Type B pancreatic cell (in vitro differentiated cells): ENCODE data around the gene ATG16L1. TPM values are rescaled to one million over a fixed set of nuclear protein-coding genes. Genes with fewer than 3 reads are reported as not detected.

Source experiments
- DNase-seq: peaks from one replicate; pipeline ENCODE4 v3.0.0; 2021; ENCODE audit warnings: mixed read lengths; ENCODE audit not compliant: unreplicated experiment; ENCODE audit errors: extremely low spot score
- H3K27ac Mint-ChIP-seq: 2 replicates; pipeline ENCODE4 v1.8.0; 2021; ENCODE audit warnings: mild to moderate bottlenecking, mixed read lengths
- H3K27me3 Mint-ChIP-seq: 2 replicates; pipeline ENCODE4 v1.8.0; 2021; ENCODE audit warnings: mixed read lengths
- H3K36me3 Mint-ChIP-seq: 2 replicates; pipeline ENCODE4 v1.8.0; 2021; ENCODE audit warnings: mixed read lengths
- H3K4me1 Mint-ChIP-seq: one replicate; pipeline ENCODE4 v1.8.0; 2021; ENCODE audit warnings: mixed read lengths; ENCODE audit not compliant: unreplicated experiment
- H3K4me3 Mint-ChIP-seq: 2 replicates; pipeline ENCODE4 v1.8.0; 2021; ENCODE audit warnings: mild to moderate bottlenecking, mixed read lengths
- H3K9me3 Mint-ChIP-seq: 2 replicates; pipeline ENCODE4 v1.8.0; 2021; ENCODE audit warnings: mixed read lengths
- total RNA-seq: library from RNA; stranded (reverse); gene quantifications from 2 replicates; pipeline ENCODE4 v1.2.1, GENCODE V29; 2021; ENCODE audit warnings: low replicate concordance
- TF ChIP-seq, protein P1 (sequence below): fragments of 200-600 bp; sonication (generic); conservative IDR thresholded peaks from 2 replicates; pipeline ENCODE4 v1.5.0; 2021; ENCODE audit warnings: antibody characterized with exemption, mild to moderate bottlenecking

ATG16L1 gene
- total RNA-seq, 1 donor from 2014 or later, result 50.3 TPM

DNA sequence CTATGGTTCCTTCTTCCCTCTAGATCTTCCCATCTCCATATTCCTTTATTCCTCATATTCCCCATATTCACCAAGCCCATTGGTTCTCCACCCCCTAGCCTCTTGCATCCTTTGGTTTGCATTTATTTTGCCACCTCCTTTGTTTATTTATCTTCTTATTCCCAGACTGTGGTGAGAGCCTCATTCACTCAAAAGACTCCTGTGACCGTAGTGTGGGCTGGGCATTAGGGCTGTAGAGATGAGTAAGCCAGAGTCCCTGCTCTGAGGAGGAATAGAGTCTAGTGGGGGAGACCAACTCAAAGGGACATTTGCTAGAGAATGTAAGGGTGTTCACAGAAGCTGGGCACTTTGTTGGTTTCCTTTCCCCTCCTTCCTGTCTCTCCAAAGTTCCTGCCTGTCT lies 8.3 kb downstream of the ATG16L1 start:
- no peaks in the 10 kb centered on the region for H3K4me1 Mint-ChIP-seq
- H3K4me3 Mint-ChIP-seq, result no peak overlapping the region
- TF ChIP-seq, protein P1, sequence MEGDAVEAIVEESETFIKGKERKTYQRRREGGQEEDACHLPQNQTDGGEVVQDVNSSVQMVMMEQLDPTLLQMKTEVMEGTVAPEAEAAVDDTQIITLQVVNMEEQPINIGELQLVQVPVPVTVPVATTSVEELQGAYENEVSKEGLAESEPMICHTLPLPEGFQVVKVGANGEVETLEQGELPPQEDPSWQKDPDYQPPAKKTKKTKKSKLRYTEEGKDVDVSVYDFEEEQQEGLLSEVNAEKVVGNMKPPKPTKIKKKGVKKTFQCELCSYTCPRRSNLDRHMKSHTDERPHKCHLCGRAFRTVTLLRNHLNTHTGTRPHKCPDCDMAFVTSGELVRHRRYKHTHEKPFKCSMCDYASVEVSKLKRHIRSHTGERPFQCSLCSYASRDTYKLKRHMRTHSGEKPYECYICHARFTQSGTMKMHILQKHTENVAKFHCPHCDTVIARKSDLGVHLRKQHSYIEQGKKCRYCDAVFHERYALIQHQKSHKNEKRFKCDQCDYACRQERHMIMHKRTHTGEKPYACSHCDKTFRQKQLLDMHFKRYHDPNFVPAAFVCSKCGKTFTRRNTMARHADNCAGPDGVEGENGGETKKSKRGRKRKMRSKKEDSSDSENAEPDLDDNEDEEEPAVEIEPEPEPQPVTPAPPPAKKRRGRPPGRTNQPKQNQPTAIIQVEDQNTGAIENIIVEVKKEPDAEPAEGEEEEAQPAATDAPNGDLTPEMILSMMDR, result no peak
- no peaks in the 10 kb centered on the region for H3K27me3 Mint-ChIP-seq
- no peaks in the 10 kb centered on the region for H3K9me3 Mint-ChIP-seq
- H3K36me3 Mint-ChIP-seq, result peaks cover 28% of the 10 kb centered on the region
- H3K27ac Mint-ChIP-seq, result no peak overlapping the region
- no peak for DNase-seq

DNA sequence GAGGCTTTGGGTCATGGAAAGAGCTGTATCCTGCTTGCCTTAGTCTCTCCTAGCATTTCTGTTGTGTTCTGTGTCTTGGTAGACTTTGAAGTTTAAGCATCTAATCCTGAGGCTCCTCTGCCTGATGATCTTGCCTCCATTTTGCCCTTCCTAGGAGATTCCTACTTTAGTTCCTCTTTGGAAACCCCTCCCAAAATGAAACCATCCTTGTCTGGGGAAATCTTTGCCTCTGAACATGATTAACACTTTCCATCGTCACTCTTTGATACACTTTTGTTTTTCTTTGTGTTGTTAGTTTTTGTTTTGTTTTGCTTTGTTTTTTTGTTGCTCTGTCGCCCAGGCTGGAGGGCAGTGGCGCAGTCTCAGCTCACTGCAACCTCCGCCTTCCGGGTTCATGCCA lies 9.2 kb downstream of the ATG16L1 start:
- TF ChIP-seq, protein P1, result no peak
- Mint-ChIP-seq H3K27ac (no peak overlapping the region), H3K27me3 (no peaks in the 10 kb centered on the region), H3K4me1 (no peaks in the 10 kb centered on the region), H3K4me3 (no peak overlapping the region), H3K36me3 (peaks cover 31% of the 10 kb centered on the region), H3K9me3 (no peaks in the 10 kb centered on the region)
- no peak for DNase-seq

DNA sequence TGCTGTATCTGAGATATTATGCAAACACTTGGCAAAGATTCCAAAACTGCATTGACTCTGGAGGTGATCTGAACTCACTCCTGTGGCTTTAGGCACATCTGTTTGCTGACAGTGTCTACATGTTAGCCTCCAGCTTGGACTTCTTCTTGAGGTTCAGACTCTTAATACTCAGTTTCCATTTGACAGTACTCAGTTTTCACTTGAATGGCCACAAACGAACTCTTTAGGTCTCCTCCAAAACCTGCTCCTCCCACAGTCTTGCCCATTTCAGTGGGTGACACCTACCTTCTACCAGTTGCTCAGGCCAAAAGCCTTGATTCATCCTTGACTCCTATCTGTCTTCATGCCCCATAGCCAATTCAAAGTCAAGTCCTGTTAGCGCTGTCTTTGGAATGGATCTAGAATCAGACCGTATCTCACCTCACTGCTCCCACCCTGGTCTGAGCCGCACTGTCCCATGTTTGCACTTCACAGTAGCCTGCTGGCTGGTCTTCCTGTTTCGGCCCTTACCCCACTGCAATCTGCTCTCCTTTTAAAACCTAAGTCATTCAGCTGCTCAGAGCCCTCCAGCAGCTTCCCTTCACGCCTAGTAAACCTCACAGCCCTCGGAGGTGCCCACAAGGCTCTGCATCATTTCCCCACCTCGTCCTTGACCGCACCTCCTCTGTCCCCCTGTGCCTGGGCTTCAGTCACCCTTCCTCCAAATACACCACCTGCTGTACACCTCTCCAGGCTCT lies 10.5 kb downstream of the ATG16L1 start:
- H3K27ac Mint-ChIP-seq, result no peak overlapping the region
- DNase-seq, result no peak
- no peak overlapping the region for H3K4me3 Mint-ChIP-seq
- TF ChIP-seq, protein P1, result no peak
- peaks cover 43% of the 10 kb centered on the region for H3K36me3 Mint-ChIP-seq
- H3K27me3 Mint-ChIP-seq, result no peaks in the 10 kb centered on the region
- H3K4me1 Mint-ChIP-seq, result no peaks in the 10 kb centered on the region
- H3K9me3 Mint-ChIP-seq, result no peaks in the 10 kb centered on the region

DNA sequence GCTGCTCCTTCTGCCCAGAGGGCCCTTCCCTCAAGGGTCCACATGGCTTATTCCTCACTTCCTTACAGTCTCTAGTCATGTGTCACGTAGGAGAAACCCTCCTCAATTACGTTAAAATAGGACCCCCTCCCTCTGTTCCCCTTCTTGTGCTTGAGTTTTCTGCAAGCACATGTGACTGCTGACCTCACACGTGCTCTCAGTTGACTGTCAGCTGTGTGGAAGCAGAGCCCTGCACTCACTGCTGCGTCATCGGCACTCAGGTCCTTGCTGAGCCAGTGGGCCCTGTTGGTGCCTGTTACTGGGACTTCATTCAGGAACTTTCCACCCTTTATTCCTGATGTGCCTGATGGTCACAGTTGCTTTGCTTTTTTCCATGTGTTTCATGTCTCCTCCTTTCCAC lies 11.1 kb downstream of the ATG16L1 start:
- no peaks in the 10 kb centered on the region for H3K9me3 Mint-ChIP-seq
- H3K27ac Mint-ChIP-seq, result no peak overlapping the region
- peaks cover 42% of the 10 kb centered on the region for H3K36me3 Mint-ChIP-seq
- H3K4me3 Mint-ChIP-seq, result no peak overlapping the region
- no peaks in the 10 kb centered on the region for H3K4me1 Mint-ChIP-seq
- DNase-seq, result no peak
- no peaks in the 10 kb centered on the region for H3K27me3 Mint-ChIP-seq
- TF ChIP-seq, protein P1, result no peak

DNA sequence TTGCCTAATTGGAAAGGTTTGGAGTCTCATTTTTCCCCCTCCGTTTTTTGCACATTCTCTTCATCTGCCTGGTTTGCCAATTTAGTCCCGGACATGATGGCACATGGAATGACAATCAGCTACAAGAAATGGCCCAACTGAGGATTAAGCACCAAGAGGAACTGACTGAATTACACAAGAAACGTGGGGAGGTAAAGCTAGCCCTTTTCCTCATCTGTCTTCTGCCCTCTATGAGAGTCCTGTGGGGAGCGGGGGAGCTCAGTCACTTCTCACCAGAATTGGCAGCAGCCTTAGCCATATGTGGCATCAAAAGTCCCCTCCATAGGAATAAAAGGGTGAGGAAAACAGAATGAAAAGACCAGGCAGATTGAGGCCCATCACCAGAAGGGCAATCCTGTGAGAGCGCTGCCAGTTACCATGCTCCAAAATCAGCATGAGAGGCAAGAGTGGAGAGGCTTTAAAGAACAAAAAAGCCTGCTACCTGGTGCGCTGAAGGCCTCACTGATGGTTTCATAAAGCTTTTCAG lies 11.6 kb downstream of the ATG16L1 start:
- no peaks in the 10 kb centered on the region for H3K9me3 Mint-ChIP-seq
- DNase-seq, result no peak
- peaks cover 40% of the 10 kb centered on the region for H3K36me3 Mint-ChIP-seq

More for the DNA sequence above, 11.6 kb downstream of the ATG16L1 start:
- Mint-ChIP-seq H3K4me1 (no peaks in the 10 kb centered on the region), H3K27ac (no peak overlapping the region), H3K27me3 (no peaks in the 10 kb centered on the region), H3K4me3 (no peak overlapping the region)
- TF ChIP-seq, protein P1, result no peak
